ENCODE data around the gene FSD2. TPM values are rescaled to one million over a fixed set of nuclear protein-coding genes. Genes with fewer than 3 reads are reported as not detected.

FSD2 gene
- total RNA-seq, 1 donor from 2014 or later: 0.13 TPM

DNA sequence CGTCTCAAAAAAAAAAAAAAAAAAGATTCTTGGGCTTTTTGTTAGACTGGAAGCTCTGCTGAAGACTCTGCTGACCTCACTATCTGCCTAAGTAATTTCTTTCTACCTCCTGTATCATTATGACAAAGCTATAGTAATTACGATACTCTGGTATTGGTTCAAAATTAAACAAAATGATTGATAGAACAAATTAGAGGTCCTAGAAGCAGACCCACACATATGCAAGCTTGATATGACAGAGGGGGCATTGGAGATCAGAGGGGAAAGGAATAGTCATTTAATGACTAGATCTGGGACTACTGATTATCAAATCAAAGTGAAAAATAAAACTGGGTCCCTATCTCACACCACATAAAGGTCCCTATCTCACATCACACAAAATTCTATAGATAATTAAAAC lies 74.3 kb downstream of the FSD2 start:
- Histone ChIP-seq H3K27me3 (ENCODE audit: control insufficient read depth, insufficient read depth, low read length) (no peaks in the 10 kb centered on the region), H3K4me3 (ENCODE audit: low read depth, low read length) (no peak overlapping the region), H3K36me3 (ENCODE audit: control insufficient read depth, insufficient read depth, low read length) (no peaks in the 10 kb centered on the region)
- no peak for TF ChIP-seq CTCF (IDR thresholded peaks at IDR 0.05; ENCODE audit: insufficient read depth, low read length, poor library complexity, severe bottlenecking)
- DNase-seq (ENCODE audit: low read depth): no peak

DNA sequence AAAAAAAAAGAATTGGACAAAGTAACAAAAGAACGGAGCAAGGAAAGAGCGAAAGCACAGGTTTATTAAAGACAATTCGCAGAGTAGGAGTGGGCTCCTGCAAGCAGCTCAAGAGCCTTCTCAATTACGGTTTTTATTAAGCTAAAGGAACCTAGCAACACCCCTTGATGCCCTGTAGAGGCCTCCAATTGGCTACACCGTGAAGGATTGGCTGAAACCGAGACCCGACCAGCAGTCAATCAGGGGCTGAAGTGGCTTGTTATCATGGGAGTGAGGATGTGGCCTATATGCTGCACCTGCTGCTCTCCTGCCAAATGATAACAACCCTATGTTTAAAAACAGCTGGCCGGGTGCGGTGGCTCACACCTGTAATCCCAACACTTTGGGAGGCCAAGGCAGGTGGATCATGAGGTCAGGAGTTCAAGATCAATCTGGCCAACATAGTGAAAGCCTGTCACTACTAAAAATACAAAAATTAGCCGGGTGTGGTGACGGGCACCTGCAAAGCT lies 75.8 kb downstream of the FSD2 start:
- no peak for TF ChIP-seq CTCF (IDR thresholded peaks at IDR 0.05; ENCODE audit: insufficient read depth, low read length, poor library complexity, severe bottlenecking)
- Histone ChIP-seq H3K36me3 (ENCODE audit: control insufficient read depth, insufficient read depth, low read length) (no peaks in the 10 kb centered on the region), H3K27me3 (ENCODE audit: control insufficient read depth, insufficient read depth, low read length) (no peaks in the 10 kb centered on the region), H3K4me3 (ENCODE audit: low read depth, low read length) (no peak overlapping the region)
- DNase-seq (ENCODE audit: low read depth): no peak

DNA sequence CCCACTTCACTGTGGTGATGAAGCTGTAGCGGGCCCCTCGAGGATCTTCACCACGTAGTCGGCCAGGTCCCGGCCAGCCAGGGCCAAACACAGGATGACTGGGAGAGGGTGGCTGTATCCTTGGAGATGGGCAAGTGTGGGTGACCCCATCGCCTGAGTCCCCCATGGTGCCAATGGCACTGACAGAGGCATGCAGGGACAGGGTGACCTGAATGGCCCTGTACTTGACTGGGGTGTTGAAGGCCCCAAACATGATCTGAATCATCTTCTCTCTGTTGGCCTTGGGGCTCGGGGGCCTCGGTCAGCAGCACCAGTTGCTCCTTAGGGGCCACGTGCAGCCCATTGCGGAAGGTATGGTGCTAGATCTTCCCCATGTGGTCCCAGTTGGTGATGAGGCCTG lies 79.1 kb downstream of the FSD2 start:
- H3K27me3 ChIP-seq (ENCODE audit: control insufficient read depth, insufficient read depth, low read length): no peaks in the 10 kb centered on the region
- no peaks in the 10 kb centered on the region for H3K36me3 ChIP-seq (ENCODE audit: control insufficient read depth, insufficient read depth, low read length)
- TF ChIP-seq CTCF (IDR thresholded peaks at IDR 0.05; ENCODE audit: insufficient read depth, low read length, poor library complexity, severe bottlenecking): no peak
- no peak for DNase-seq (ENCODE audit: low read depth)
- H3K4me3 ChIP-seq (ENCODE audit: low read depth, low read length): no peak overlapping the region

- TF ChIP-seq CTCF (IDR thresholded peaks at IDR 0.05; ENCODE audit: insufficient read depth, low read length, poor library complexity, severe bottlenecking): no peak
- Histone ChIP-seq H3K36me3 (ENCODE audit: control insufficient read depth, insufficient read depth, low read length) (no peaks in the 10 kb centered on the region), H3K27me3 (ENCODE audit: control insufficient read depth, insufficient read depth, low read length) (no peaks in the 10 kb centered on the region), H3K4me3 (ENCODE audit: low read depth, low read length) (no peak overlapping the region)
- no peak for DNase-seq (ENCODE audit: low read depth)
Measured at GRCh38 chr15:82715003-82715402, 90.9 kb downstream of the FSD2 start.

GRCh38 chr15:82714016-82714415 lies 91.9 kb downstream of the FSD2 start:
- no peak for TF ChIP-seq CTCF (IDR thresholded peaks at IDR 0.05; ENCODE audit: insufficient read depth, low read length, poor library complexity, severe bottlenecking)
- Histone ChIP-seq H3K27me3 (ENCODE audit: control insufficient read depth, insufficient read depth, low read length) (peaks cover 2% of the 10 kb centered on the region), H3K36me3 (ENCODE audit: control insufficient read depth, insufficient read depth, low read length) (no peaks in the 10 kb centered on the region), H3K4me3 (ENCODE audit: low read depth, low read length) (no peak overlapping the region)
- DNase-seq (ENCODE audit: low read depth): no peak

- H3K36me3 ChIP-seq (ENCODE audit: control insufficient read depth, insufficient read depth, low read length): no peaks in the 10 kb centered on the region
- no peak overlapping the region for H3K4me3 ChIP-seq (ENCODE audit: low read depth, low read length)
- DNase-seq (ENCODE audit: low read depth): no peak
- peaks cover 3% of the 10 kb centered on the region for H3K27me3 ChIP-seq (ENCODE audit: control insufficient read depth, insufficient read depth, low read length)
- no peak for TF ChIP-seq CTCF (IDR thresholded peaks at IDR 0.05; ENCODE audit: insufficient read depth, low read length, poor library complexity, severe bottlenecking)
Measured at GRCh38 chr15:82712036-82712435, 93.8 kb downstream of the FSD2 start.

All from kidney epithelial cell (primary cell).